Measurements from ENCODE around the gene PRDM15.

- TF ChIP-seq CTCF (IDR thresholded peaks at IDR 0.05) (no peak), POLR2A (IDR thresholded peaks at IDR 0.05) (no peak)
Measured at GRCh38 chr21:41769933-41770332, 109.2 kb downstream of the PRDM15 start.

Data from thyroid gland (tissue), 4 donors.